Measurements from ENCODE around the gene STAG2.

STAG2 gene

DNA sequence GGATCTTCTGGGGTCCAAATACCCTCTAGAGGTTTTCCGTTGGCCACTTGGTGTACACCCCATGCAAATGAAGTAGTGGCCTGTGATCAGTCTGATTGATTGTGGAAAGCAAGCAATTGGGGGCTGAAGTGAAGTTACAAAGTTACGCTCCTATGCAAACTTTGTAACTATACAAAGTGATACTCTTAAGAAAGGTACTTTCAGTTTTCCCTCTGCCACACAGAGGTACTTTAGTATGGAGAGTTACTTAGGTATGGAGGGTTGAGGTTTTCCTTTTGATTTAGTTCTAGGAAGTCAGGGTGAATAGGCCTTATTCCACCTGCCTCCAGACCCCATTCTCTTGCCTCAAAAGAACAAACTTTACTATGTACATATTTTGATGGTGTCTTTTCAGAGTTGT, 28.7 kb downstream of the STAG2 start:
- Histone ChIP-seq H3K9me3 (ENCODE audit: severe bottlenecking) (no peaks in the 10 kb centered on the region), H3K27ac (no peak overlapping the region)
- no peak for TF ChIP-seq CTCF (IDR thresholded peaks at IDR 0.05; ENCODE audit: low read depth, low read length)

GRCh38 chrX:123990602-123991001, 29.1 kb downstream of the STAG2 start:
- DNase-seq, result no peak
- TF ChIP-seq CTCF (IDR thresholded peaks at IDR 0.05; ENCODE audit: low read depth, low read length), result no peak
- Histone ChIP-seq H3K4me3 (ENCODE audit: low read depth, low read length) (no peak overlapping the region), H3K27me3 (ENCODE audit: insufficient read depth, low read depth, severe bottlenecking) (no peaks in the 10 kb centered on the region), H3K36me3 (no peaks in the 10 kb centered on the region), H3K9me3 (ENCODE audit: severe bottlenecking) (no peaks in the 10 kb centered on the region), H3K27ac (no peak overlapping the region)

More for the DNA sequence above, 28.7 kb downstream of the STAG2 start:
- Histone ChIP-seq H3K36me3 (no peaks in the 10 kb centered on the region), H3K4me3 (ENCODE audit: low read depth, low read length) (no peak overlapping the region), H3K27me3 (ENCODE audit: insufficient read depth, low read depth, severe bottlenecking) (no peaks in the 10 kb centered on the region)
- DNase-seq, result no peak

GRCh38 chrX:123993326-123993725, 31.8 kb downstream of the STAG2 start:
- no peak for TF ChIP-seq CTCF (IDR thresholded peaks at IDR 0.05; ENCODE audit: low read depth, low read length)
- Histone ChIP-seq H3K27ac (no peak overlapping the region), H3K4me3 (ENCODE audit: low read depth, low read length) (no peak overlapping the region), H3K27me3 (ENCODE audit: insufficient read depth, low read depth, severe bottlenecking) (no peaks in the 10 kb centered on the region), H3K9me3 (ENCODE audit: severe bottlenecking) (no peaks in the 10 kb centered on the region), H3K36me3 (no peaks in the 10 kb centered on the region)
- no peak for DNase-seq

GRCh38 chrX:123993904-123994635, 32.6 kb downstream of the STAG2 start:
- TF ChIP-seq CTCF (IDR thresholded peaks at IDR 0.05; ENCODE audit: low read depth, low read length), result no peak
- no peak for DNase-seq
- H3K4me3 ChIP-seq (ENCODE audit: low read depth, low read length), result no peak overlapping the region
- no peaks in the 10 kb centered on the region for H3K36me3 ChIP-seq
- H3K27me3 ChIP-seq (ENCODE audit: insufficient read depth, low read depth, severe bottlenecking), result no peaks in the 10 kb centered on the region
- H3K9me3 ChIP-seq (ENCODE audit: severe bottlenecking), result no peaks in the 10 kb centered on the region
- no peak overlapping the region for H3K27ac ChIP-seq

- Histone ChIP-seq H3K36me3 (no peaks in the 10 kb centered on the region), H3K4me3 (ENCODE audit: low read depth, low read length) (no peak overlapping the region), H3K27me3 (ENCODE audit: insufficient read depth, low read depth, severe bottlenecking) (no peaks in the 10 kb centered on the region), H3K27ac (no peak overlapping the region), H3K9me3 (ENCODE audit: severe bottlenecking) (no peaks in the 10 kb centered on the region)
- no peak for DNase-seq
- TF ChIP-seq CTCF (IDR thresholded peaks at IDR 0.05; ENCODE audit: low read depth, low read length), result no peak
Observed at GRCh38 chrX:123994730-123995129, 33.2 kb downstream of the STAG2 start.

- DNase-seq, result no peak
- TF ChIP-seq CTCF (IDR thresholded peaks at IDR 0.05; ENCODE audit: low read depth, low read length), result no peak
- Histone ChIP-seq H3K4me3 (ENCODE audit: low read depth, low read length) (no peak overlapping the region), H3K27me3 (ENCODE audit: insufficient read depth, low read depth, severe bottlenecking) (no peaks in the 10 kb centered on the region), H3K36me3 (no peaks in the 10 kb centered on the region), H3K9me3 (ENCODE audit: severe bottlenecking) (no peaks in the 10 kb centered on the region), H3K27ac (no peak overlapping the region)
Observed at GRCh38 chrX:124001581-124001980, 40.1 kb downstream of the STAG2 start.

Data from WERI-Rb-1 (cell line).